Measurements from ENCODE around the gene CD68.
A peak's percentile ranks its signal among the peaks of the same experiment; 100 is the strongest.
"Not testable (repeated sequence)": the region's sequence is repeated elsewhere in the genome, so short reads cannot be mapped to it uniquely, and the experiment has no call there.

Gene CD68

DNA sequence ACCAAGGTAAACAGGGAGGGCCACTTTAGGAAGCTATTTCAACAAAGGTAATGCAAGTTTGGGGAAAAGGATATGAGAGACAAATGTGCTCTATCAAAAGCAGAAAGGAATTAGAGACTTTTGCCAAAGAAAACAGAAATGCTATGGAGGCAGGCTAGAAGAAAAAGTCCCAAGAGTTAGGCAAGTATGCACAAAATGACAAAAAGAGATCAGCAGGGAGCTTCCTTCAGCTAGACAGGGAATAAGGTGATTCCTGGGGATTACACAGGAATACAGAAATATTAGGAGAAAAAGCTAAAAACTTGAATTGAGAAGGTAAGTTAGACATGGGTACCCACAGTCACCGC is 32.8 kb downstream of the CD68 start:
- H3K36me3 ChIP-seq (ENCODE audit: insufficient read depth, low read depth, low read length): peaks cover 5% of the 10 kb centered on the region; the same call in 1 of the 2 replicates
- H3K27me3 ChIP-seq (ENCODE audit: insufficient read depth, low read length): no peaks in the 10 kb centered on the region
- no peak overlapping the region for H3K9ac ChIP-seq (ENCODE audit: low read depth, low read length)
- no peak overlapping the region for H3K27ac ChIP-seq (ENCODE audit: low read length)
- H3K9me3 ChIP-seq (ENCODE audit: insufficient read depth, low read depth, low read length): no peaks in the 10 kb centered on the region
- peaks cover 11% of the 10 kb centered on the region for H3K4me1 ChIP-seq (ENCODE audit: insufficient read depth, low read length)
- H3K4me3 ChIP-seq (ENCODE audit: low read length): no peak overlapping the region

DNA sequence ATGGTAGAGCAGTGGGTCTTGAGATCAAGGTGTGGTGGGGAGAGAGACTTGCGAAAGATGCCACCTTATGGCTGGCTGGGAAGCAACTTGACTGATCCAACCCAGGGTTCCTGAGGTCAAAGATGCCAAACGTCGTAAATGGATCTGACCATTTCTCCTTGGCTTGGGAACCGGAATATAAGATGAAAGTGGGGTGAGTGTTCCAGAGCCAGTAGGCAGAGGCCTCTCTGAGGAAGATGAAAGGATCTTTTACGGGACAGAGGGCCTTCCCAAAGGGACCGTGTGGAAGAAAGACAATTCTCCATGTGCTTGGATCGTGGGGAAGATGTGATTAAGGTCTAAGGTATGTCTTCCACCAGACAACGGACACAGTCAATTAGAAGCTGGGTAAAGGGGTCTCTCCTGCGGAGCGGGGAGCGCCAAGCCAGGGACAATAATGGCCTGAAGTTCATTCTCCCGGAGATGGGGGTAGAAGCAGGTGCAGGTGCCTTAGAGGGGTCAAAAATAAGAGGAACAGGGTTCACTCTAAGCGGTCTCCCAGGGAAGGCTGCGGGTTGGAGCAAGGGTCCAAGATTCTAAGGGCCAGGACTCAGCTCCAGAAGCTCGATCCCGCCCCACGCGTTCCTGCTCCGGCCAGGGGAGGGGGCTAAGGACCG is 34.5 kb downstream of the CD68 start:
- no peak overlapping the region for H3K27ac ChIP-seq (ENCODE audit: low read length)
- peak overlapping the region; percentile 78 for H3K4me3 ChIP-seq (ENCODE audit: low read length)
- H3K9ac ChIP-seq (ENCODE audit: low read depth, low read length): peak overlapping the region; percentile 86; the same call in 1 of the 2 replicates
- peaks cover 11% of the 10 kb centered on the region for H3K4me1 ChIP-seq (ENCODE audit: insufficient read depth, low read length)
- H3K27me3 ChIP-seq (ENCODE audit: insufficient read depth, low read length): no peaks in the 10 kb centered on the region
- H3K36me3 ChIP-seq (ENCODE audit: insufficient read depth, low read depth, low read length): peaks cover 5% of the 10 kb centered on the region; the same call in 1 of the 2 replicates
- no peaks in the 10 kb centered on the region for H3K9me3 ChIP-seq (ENCODE audit: insufficient read depth, low read depth, low read length)

DNA sequence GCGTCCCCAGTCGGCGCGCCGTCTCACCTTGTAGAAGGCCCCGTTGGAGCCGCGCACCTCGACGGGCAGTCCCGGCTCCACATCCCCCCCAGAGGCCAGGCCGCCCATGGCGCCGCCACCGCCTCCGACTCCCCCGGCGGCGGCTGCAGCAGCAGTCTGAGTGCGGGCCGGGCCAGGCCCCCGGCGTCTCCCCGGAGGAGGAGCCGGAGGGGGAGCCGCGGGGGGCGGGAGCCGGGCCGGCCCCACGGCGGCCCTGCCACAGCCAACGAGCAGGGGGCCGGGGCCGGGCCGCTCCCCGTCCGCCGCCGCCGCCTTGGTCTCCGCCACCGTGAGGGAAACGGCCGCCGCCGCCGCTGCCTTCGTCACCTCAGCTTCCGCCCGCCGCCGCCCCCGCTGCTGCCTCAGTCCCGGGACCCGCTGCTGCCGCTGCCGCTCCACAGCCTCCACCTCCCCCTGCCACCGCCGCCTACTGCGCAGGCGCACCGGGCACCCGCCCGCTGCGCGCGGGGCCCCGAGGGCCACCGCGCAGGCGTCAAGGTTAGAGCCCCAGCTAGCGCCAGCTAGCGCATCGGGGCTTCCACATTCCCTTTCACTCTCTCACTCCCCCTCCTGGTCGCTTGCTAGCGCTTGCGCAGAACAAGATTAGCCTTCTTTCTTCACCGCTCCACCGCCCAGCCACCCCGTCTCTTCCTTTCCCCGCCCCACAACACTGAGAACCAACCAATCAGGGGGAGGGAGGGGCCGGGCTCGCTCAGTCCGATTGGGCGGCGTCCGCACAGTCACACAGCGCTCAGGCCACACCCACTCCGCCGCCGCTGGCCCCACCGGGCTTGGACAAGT is 35.2 kb downstream of the CD68 start, which contains the start of gene FXR2:
Gene FXR2, minus strand, starts transcription at position 473 of the 840 bp plus-strand sequence. Its CDS starts 365 bp downstream, at position 108.
- H3K9me3 ChIP-seq (ENCODE audit: insufficient read depth, low read depth, low read length): no peaks in the 10 kb centered on the region
- peak within 1 kb of the TSS; percentile 78 for H3K4me3 ChIP-seq (ENCODE audit: low read length)
- peaks cover 5% of the 10 kb centered on the region; the same call in 1 of the 2 replicates for H3K36me3 ChIP-seq (ENCODE audit: insufficient read depth, low read depth, low read length)
- H3K4me1 ChIP-seq (ENCODE audit: insufficient read depth, low read length): peaks cover 11% of the 10 kb centered on the region
- H3K27ac ChIP-seq (ENCODE audit: low read length): no peak within 1 kb of the TSS
- H3K27me3 ChIP-seq (ENCODE audit: insufficient read depth, low read length): no peaks in the 10 kb centered on the region
- peak within 1 kb of the TSS; percentile 86; the same call in 1 of the 2 replicates for H3K9ac ChIP-seq (ENCODE audit: low read depth, low read length)

DNA sequence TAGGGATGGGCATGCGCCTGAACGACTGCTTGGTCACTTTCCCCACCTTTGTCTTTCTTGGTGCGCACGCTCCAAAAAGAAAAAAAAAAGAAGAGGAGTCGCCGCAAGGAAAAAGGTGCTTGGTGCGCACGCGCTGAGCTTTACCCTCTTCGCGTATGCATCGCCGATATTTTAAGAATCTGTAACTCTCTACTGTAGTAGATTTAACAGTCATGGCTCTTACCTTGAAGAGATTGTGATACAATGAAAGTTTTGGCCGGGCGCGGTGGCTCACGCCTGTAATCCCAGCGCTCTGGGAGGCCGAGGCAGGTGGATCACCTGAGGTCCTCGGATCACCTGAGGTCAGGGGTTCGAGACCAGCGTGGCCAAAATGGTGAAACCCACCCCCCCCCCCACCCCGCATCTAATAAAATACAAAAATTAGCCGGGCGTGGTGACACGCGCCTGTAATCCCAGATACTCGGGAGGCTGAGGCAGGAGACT is 35.9 kb downstream of the CD68 start:
- peak overlapping the region; percentile 66 for H3K4me3 ChIP-seq (ENCODE audit: low read length)
- peaks cover 11% of the 10 kb centered on the region for H3K4me1 ChIP-seq (ENCODE audit: insufficient read depth, low read length)
- peak overlapping the region; percentile 56; the same call in 1 of the 2 replicates for H3K9ac ChIP-seq (ENCODE audit: low read depth, low read length)
- H3K27ac ChIP-seq (ENCODE audit: low read length): no peak overlapping the region
- no peaks in the 10 kb centered on the region for H3K9me3 ChIP-seq (ENCODE audit: insufficient read depth, low read depth, low read length)
- peaks cover 5% of the 10 kb centered on the region; the same call in 1 of the 2 replicates for H3K36me3 ChIP-seq (ENCODE audit: insufficient read depth, low read depth, low read length)
- H3K27me3 ChIP-seq (ENCODE audit: insufficient read depth, low read length): no peaks in the 10 kb centered on the region

DNA sequence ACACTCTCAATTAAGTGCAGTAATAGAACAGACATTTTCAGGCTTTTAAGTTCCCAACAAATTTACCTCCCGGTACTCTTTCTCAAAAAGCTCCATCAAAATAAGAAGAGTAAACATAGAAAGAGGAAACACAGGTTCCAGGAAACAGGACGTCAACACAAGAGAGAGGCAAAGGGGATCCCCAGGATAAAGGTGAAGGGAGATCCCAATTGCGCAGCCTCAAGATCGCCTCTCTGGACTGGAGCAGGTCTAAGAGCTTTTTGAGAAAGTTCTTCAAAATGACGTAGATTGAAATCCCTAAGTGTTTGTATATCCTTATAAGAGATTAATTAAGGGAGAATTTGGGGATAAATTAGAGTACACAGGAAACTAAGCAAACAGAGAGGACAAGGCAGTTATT is 39.2 kb downstream of the CD68 start:
- Histone ChIP-seq H3K27ac (ENCODE audit: low read length) (no peak overlapping the region), H3K36me3 (ENCODE audit: insufficient read depth, low read depth, low read length) (no peaks in the 10 kb centered on the region), H3K4me1 (ENCODE audit: insufficient read depth, low read length) (peaks cover under 1% of the 10 kb centered on the region; the same call in 1 of the 2 replicates), H3K9ac (ENCODE audit: low read depth, low read length) (no peak overlapping the region), H3K9me3 (ENCODE audit: insufficient read depth, low read depth, low read length) (no peaks in the 10 kb centered on the region), H3K4me3 (ENCODE audit: low read length) (no peak overlapping the region), H3K27me3 (ENCODE audit: insufficient read depth, low read length) (no peaks in the 10 kb centered on the region)

DNA sequence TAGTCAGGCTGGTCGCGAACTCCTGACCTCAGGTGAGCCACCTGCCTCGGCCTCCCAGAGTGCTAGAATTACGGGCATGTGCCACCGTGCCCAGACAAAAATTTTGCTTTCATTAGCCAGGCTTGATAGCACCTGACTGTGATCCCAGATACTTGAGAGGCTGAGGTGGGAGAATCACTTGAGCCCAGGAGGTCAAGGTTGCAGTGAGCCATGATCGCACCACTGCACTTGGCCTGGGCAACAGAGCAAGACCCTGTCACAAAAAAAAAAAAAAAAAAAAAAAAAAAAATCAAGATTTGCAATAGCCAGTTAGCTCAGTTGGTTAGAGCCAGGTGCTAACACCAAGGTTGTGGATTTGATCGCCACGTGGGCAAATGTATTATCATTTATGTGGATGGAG is 41.4 kb downstream of the CD68 start:
- H3K27ac ChIP-seq (ENCODE audit: low read length): no peak overlapping the region
- H3K9me3 ChIP-seq (ENCODE audit: insufficient read depth, low read depth, low read length): no peaks in the 10 kb centered on the region
- H3K27me3 ChIP-seq (ENCODE audit: insufficient read depth, low read length): no peaks in the 10 kb centered on the region
- H3K9ac ChIP-seq (ENCODE audit: low read depth, low read length): no peak overlapping the region
- no peaks in the 10 kb centered on the region for H3K4me1 ChIP-seq (ENCODE audit: insufficient read depth, low read length)
- H3K36me3 ChIP-seq (ENCODE audit: insufficient read depth, low read depth, low read length): 0 out of 2 replicates have a peak, but pooled peaks cover under 1% of the 10 kb centered on the region
- no peak overlapping the region for H3K4me3 ChIP-seq (ENCODE audit: low read length)

DNA sequence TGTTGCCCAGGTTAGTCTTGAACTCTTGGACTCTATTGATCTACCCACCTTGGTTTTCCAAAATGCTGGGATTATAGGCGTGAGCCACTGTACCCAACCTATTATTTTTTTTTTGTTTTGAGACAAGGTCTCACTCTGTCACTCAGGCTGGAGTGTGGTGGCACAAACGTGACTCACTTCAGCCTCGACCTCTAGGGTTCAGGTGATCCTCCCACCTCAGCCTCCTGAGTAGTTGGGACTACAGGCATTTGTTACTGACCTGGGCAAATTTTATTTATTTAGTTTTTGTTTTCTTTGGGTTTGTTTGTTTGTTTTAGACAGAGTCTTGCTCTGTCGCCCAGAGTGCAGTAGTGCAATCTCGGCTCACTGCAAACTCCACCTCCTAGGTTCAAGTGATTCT is 44.2 kb downstream of the CD68 start:
- Histone ChIP-seq H3K27ac (ENCODE audit: low read length) (no peak overlapping the region), H3K36me3 (ENCODE audit: insufficient read depth, low read depth, low read length) (peaks cover 8% of the 10 kb centered on the region; the same call in 1 of the 2 replicates)

DNA sequence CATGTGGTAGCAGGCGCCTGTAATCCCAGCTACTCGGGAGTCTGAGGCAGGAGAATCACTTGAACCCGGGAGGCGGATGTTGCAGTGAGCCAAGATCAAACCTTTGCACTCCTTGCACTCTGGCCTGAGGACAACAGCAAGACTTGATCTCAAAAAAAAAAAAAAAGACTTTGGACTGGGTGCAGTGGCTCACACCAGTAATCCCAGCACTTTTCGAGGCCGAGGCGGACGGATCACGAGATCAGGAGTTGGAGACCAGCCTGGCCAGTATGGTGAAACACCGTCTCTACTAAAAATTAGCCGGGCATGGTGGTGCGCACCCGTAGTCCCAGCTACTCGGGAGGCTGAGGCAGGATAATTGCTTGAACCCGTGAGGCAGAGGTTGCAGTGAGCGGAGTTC is 46.3 kb downstream of the CD68 start:
- not testable (repeated sequence) for H3K9me3 ChIP-seq (ENCODE audit: insufficient read depth, low read depth, low read length); H3K27ac ChIP-seq (ENCODE audit: low read length); H3K9ac ChIP-seq (ENCODE audit: low read depth, low read length); H3K36me3 ChIP-seq (ENCODE audit: insufficient read depth, low read depth, low read length); H3K4me1 ChIP-seq (ENCODE audit: insufficient read depth, low read length); H3K27me3 ChIP-seq (ENCODE audit: insufficient read depth, low read length); H3K4me3 ChIP-seq (ENCODE audit: low read length)

More for the DNA sequence above, 44.2 kb downstream of the CD68 start:
- Histone ChIP-seq H3K27me3 (ENCODE audit: insufficient read depth, low read length) (no peaks in the 10 kb centered on the region), H3K4me1 (ENCODE audit: insufficient read depth, low read length) (peaks cover 6% of the 10 kb centered on the region; the same call in 1 of the 2 replicates), H3K9ac (ENCODE audit: low read depth, low read length) (no peak overlapping the region), H3K9me3 (ENCODE audit: insufficient read depth, low read depth, low read length) (no peaks in the 10 kb centered on the region), H3K4me3 (ENCODE audit: low read length) (no peak overlapping the region)

DNA sequence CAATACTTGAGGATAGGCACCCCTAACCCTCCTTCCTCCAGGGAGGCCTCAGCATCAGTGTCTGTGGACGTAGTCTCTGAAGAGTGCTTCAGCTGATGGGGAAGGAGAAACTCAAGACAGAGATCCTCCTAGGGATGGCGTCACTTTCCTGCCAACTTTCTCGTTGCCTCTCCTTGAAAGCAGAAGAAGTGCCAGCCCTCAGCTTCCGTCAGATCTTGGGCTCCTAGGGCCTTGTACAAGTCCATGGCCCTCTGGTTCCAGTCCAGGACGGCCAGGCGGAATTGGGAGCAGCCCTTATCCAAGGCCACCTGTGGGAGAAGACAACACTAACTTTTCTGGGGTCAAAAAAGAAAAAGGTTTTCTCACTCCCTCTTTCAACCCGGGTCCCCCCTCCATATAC is 46.9 kb downstream of the CD68 start:
- Histone ChIP-seq H3K27me3 (ENCODE audit: insufficient read depth, low read length) (no peaks in the 10 kb centered on the region), H3K9me3 (ENCODE audit: insufficient read depth, low read depth, low read length) (no peaks in the 10 kb centered on the region), H3K36me3 (ENCODE audit: insufficient read depth, low read depth, low read length) (peaks cover 8% of the 10 kb centered on the region; the same call in 1 of the 2 replicates), H3K4me3 (ENCODE audit: low read length) (peak overlapping the region; percentile 80; the same call in 1 of the 2 replicates), H3K9ac (ENCODE audit: low read depth, low read length) (peak overlapping the region; percentile 96; the same call in 1 of the 2 replicates), H3K4me1 (ENCODE audit: insufficient read depth, low read length) (peaks cover 6% of the 10 kb centered on the region; the same call in 1 of the 2 replicates), H3K27ac (ENCODE audit: low read length) (no peak overlapping the region)

DNA sequence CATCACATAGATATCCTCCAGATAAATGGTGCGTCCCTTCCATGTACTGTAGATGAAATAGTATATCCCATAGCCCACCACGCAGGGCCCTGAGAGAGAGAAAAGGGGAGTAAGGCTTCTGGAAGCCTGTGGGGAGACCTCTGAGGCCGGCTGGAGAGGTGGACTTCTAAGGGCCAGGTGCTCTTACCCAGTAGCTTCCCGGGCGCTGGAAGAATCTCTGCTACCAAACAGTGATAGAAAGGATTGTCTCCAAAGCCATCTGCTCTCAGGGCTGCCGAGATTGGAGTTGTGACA is 47.5 kb downstream of the CD68 start:
- Histone ChIP-seq H3K4me3 (ENCODE audit: low read length) (peak overlapping the region; percentile 80), H3K9ac (ENCODE audit: low read depth, low read length) (peak overlapping the region; percentile 96), H3K36me3 (ENCODE audit: insufficient read depth, low read depth, low read length) (peaks cover 8% of the 10 kb centered on the region; the same call in 1 of the 2 replicates), H3K27ac (ENCODE audit: low read length) (peak overlapping the region; percentile 96), H3K4me1 (ENCODE audit: insufficient read depth, low read length) (peaks cover 6% of the 10 kb centered on the region; the same call in 1 of the 2 replicates), H3K9me3 (ENCODE audit: insufficient read depth, low read depth, low read length) (no peaks in the 10 kb centered on the region), H3K27me3 (ENCODE audit: insufficient read depth, low read length) (no peaks in the 10 kb centered on the region)

DNA sequence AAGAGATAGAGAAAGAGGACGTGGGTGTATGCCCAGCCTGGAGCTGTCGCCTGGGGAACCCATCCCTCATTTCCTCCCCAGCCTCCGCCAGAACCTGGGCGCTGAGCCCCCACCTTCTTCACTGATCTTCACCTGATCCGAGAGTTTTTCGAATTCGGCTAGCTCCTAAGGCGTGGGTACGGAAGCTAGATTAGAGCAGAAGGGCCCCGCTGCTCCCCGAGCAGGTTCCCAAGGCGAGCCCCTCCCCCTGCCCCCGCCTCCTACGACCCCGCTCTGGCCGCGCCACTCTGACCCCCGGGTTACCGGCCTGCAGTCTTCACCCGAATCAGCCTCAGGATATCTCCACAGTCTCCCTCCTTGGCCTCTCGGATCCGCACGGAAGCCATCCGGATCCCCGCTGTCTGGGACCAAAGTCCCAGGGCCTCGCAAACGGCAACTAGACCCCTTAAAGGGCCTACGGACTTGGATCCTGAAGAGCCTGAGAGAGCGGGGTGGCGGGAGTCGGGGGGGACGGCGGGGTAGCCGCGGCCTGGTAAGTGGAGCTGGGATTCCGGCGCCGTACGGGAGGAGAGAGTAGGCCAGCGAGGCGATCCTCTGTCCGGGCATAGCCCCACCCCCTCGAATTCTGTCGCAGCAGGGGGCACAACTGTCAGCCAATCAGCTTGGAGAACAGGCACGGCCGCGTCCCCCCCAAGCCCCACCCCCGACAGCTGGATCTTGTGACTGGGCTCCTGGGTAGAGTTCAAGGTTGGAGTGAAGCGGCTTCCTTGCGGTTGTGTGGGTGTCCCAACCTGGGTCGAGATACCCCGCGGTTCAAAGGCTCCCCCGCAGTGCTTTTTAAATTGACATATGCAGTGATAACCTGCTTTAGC is 48.0 kb downstream of the CD68 start, which contains the start of gene SAT2:
Gene SAT2, minus strand, starts transcription at position 572 of the 872 bp plus-strand sequence. Its CDS starts 186 bp downstream, at position 386.
- peak within 1 kb of the TSS; percentile 96 for H3K27ac ChIP-seq (ENCODE audit: low read length)
- H3K36me3 ChIP-seq (ENCODE audit: insufficient read depth, low read depth, low read length): peaks cover 8% of the 10 kb centered on the region; the same call in 1 of the 2 replicates
- peaks cover 6% of the 10 kb centered on the region; the same call in 1 of the 2 replicates for H3K4me1 ChIP-seq (ENCODE audit: insufficient read depth, low read length)
- H3K9me3 ChIP-seq (ENCODE audit: insufficient read depth, low read depth, low read length): no peaks in the 10 kb centered on the region
- H3K9ac ChIP-seq (ENCODE audit: low read depth, low read length): peak within 1 kb of the TSS; percentile 96
- no peaks in the 10 kb centered on the region for H3K27me3 ChIP-seq (ENCODE audit: insufficient read depth, low read length)
- H3K4me3 ChIP-seq (ENCODE audit: low read length): peak within 1 kb of the TSS; percentile 80

Data from iPS-20b (cell line).